GM23338 (cell line): ENCODE results near the gene PUM2. TPM values are rescaled to one million over a fixed set of nuclear protein-coding genes. Genes with fewer than 3 reads are reported as not detected.

Source experiments
- ATAC-seq: fragments of 200-7000 bp; cut with Tn5 transposase; 3 replicates; pipeline ENCODE4 v1.9.1; 2020
- DNase-seq: peaks from one replicate; pipeline ENCODE4 v3.0.0-alpha.2; 2015; ENCODE audit warnings: low spot score
- H2AFZ ChIP-seq: fragments of 200-600 bp; sonication (generic); 2 replicates; pipeline ENCODE4 v1.8.0; 2016; ENCODE audit warnings: antibody characterized with exemption, mild to moderate bottlenecking, moderate library complexity
- H3F3A ChIP-seq: fragments of 200-600 bp; sonication (generic); replicated peaks from 2 replicates; pipeline ENCODE4 v1.8.0; 2017; ENCODE audit warnings: antibody characterized with exemption, mixed run types, low read depth
- H3K27ac ChIP-seq: fragments of 200-600 bp; sonication (generic); 2 replicates; pipeline ENCODE4 v1.6.1; 2016; ENCODE audit warnings: low read depth
- H3K27me3 ChIP-seq: fragments of 200-600 bp; sonication (generic); 2 replicates; pipeline ENCODE4 v1.8.0; 2016; ENCODE audit warnings: mild to moderate bottlenecking, mixed run types, moderate library complexity; ENCODE audit not compliant: insufficient read depth
- H3K36me3 ChIP-seq: fragments of 200-600 bp; sonication (generic); 2 replicates; pipeline ENCODE4 v1.8.0; 2016; ENCODE audit warnings: mild to moderate bottlenecking; ENCODE audit not compliant: insufficient read depth
- H3K4me1 ChIP-seq: fragments of 200-600 bp; sonication (generic); 2 replicates; pipeline ENCODE4 v1.8.0; 2016; ENCODE audit warnings: mild to moderate bottlenecking, moderate library complexity; ENCODE audit not compliant: insufficient read depth
- H3K4me2 ChIP-seq: fragments of 200-600 bp; sonication (generic); 2 replicates; pipeline ENCODE4 v1.7.1; 2017; ENCODE audit warnings: mixed run types
- H3K4me3 ChIP-seq: fragments of 200-600 bp; sonication (generic); 2 replicates; pipeline ENCODE4 v1.6.1; 2016; ENCODE audit warnings: mixed run types
- H3K79me2 ChIP-seq: fragments of 200-600 bp; sonication (generic); replicated peaks from 2 replicates; pipeline ENCODE4 v1.8.0; 2017; ENCODE audit warnings: mild to moderate bottlenecking; ENCODE audit not compliant: insufficient read depth
- H3K9me2 ChIP-seq: fragments of 200-600 bp; sonication (generic); 2 replicates; pipeline ENCODE4 v1.8.0; 2017; ENCODE audit not compliant: insufficient read depth
- H4K20me1 ChIP-seq: fragments of 200-600 bp; sonication (generic); replicated peaks from 2 replicates; pipeline ENCODE4 v1.8.0; 2017; ENCODE audit warnings: mild to moderate bottlenecking; ENCODE audit not compliant: insufficient read depth
- H3K27ac Mint-ChIP-seq: 2 replicates; pipeline ENCODE4 v1.8.0; 2020; ENCODE audit warnings: inconsistent platforms, mild to moderate bottlenecking, moderate library complexity, mixed read lengths
- H3K27me3 Mint-ChIP-seq: 3 replicates; pipeline ENCODE4 v1.8.0; 2022; ENCODE audit warnings: low read depth, mild to moderate bottlenecking, moderate library complexity, mixed read lengths, inconsistent platforms; ENCODE audit not compliant: insufficient read depth, poor library complexity
- H3K36me3 Mint-ChIP-seq: 3 replicates; pipeline ENCODE4 v1.8.0; 2021; ENCODE audit warnings: low read depth, mild to moderate bottlenecking, inconsistent platforms, moderate library complexity, mixed read lengths
- H3K4me1 Mint-ChIP-seq: 3 replicates; pipeline ENCODE4 v1.8.0; 2020; ENCODE audit warnings: mild to moderate bottlenecking, inconsistent platforms, mixed read lengths
- H3K4me3 Mint-ChIP-seq: 3 replicates; pipeline ENCODE4 v1.8.0; 2021; ENCODE audit warnings: moderate library complexity, mild to moderate bottlenecking, inconsistent platforms, mixed read lengths
- H3K9me3 Mint-ChIP-seq: 3 replicates; pipeline ENCODE4 v1.8.0; 2020; ENCODE audit warnings: moderate library complexity, mild to moderate bottlenecking, inconsistent platforms, mixed read lengths
- CREB1 ChIP-seq: fragments of 250-450 bp; sonication (Bioruptor Pico); IDR thresholded peaks from 2 replicates; pipeline ENCODE4 v1.5.0; 2020; ENCODE audit warnings: low read depth, mild to moderate bottlenecking, moderate library complexity
- EZH2 ChIP-seq: fragments of 200-600 bp; sonication (generic); IDR thresholded peaks from one replicate; pipeline ENCODE4 v1.8.0; 2017; ENCODE audit warnings: antibody characterized with exemption, mild to moderate bottlenecking, low read depth; ENCODE audit not compliant: unreplicated experiment
- EZH2phosphoT487 ChIP-seq: fragments of 200-600 bp; sonication (generic); IDR thresholded peaks from one replicate; pipeline ENCODE4 v1.8.1; 2018; ENCODE audit warnings: antibody characterized with exemption; ENCODE audit not compliant: unreplicated experiment
- JUNB ChIP-seq: IDR thresholded peaks from one replicate; pipeline ENCODE4 v1.6.1; 2016; ENCODE audit warnings: antibody characterized with exemption; ENCODE audit not compliant: unreplicated experiment
- NANOG ChIP-seq: IDR thresholded peaks from 2 replicates; pipeline ENCODE4 v1.6.1; 2016; ENCODE audit warnings: antibody characterized with exemption, borderline replicate concordance
- POLR2AphosphoS5 ChIP-seq: IDR thresholded peaks from 2 replicates; pipeline ENCODE4 v1.6.1; 2016; ENCODE audit warnings: antibody characterized with exemption, low read depth
- STAT1 ChIP-seq: IDR thresholded peaks from one replicate; pipeline ENCODE4 v1.6.1; 2016; ENCODE audit warnings: antibody characterized with exemption; ENCODE audit not compliant: unreplicated experiment
- ZNF114 ChIP-seq: fragments of 250-450 bp; sonication (Bioruptor Pico); IDR thresholded peaks from 2 replicates; pipeline ENCODE4 v1.5.0; 2020; ENCODE audit warnings: mild to moderate bottlenecking, moderate library complexity
- ZNF331 ChIP-seq: fragments of 250-450 bp; sonication (Bioruptor Pico); IDR thresholded peaks from 2 replicates; pipeline ENCODE4 v1.5.0; 2020; ENCODE audit warnings: low read depth, mild to moderate bottlenecking, moderate library complexity
- polyA plus RNA-seq: library from polyadenylated mRNA; unstranded; fragments of >200 nt; fragmentation: Nextera tagmentation; extraction: Ambion mirVana; gene quantifications from 2 replicates; pipeline ENCODE4 v1.2.1, GENCODE V29; 2016
- total RNA-seq: library from RNA; depleted of rRNA; stranded (reverse); fragments of >200 nt; shearing (Covaris generic); gene quantifications from 2 replicates; pipeline ENCODE4 v1.2.3, GENCODE V29; 2014
- TF ChIP-seq, protein P1 (sequence below): IDR thresholded peaks from 2 replicates; pipeline ENCODE4 v1.6.1; 2016; ENCODE audit warnings: antibody characterized with exemption
- TF ChIP-seq, protein P2 (sequence below): IDR thresholded peaks from one replicate; pipeline ENCODE4 v1.6.1; 2018; ENCODE audit warnings: antibody characterized with exemption; ENCODE audit not compliant: unreplicated experiment
- TF ChIP-seq, protein P3 (sequence below), 2 experiments: fragments of 200-600 bp in 1 of 2; sonication (generic) in 1 of 2; conservative IDR thresholded peaks; 2 replicates each; pipeline versions ENCODE4 v1.5.1 to v1.6.1; 2016 to 2017; ENCODE audit warnings: antibody characterized with exemption in 2 of 2, low read depth in 2 of 2, mild to moderate bottlenecking in 2 of 2, moderate library complexity in 1 of 2
- TF ChIP-seq, protein P4 (sequence below): fragments of 250-450 bp; sonication (Bioruptor Pico); IDR thresholded peaks from 2 replicates; pipeline ENCODE4 v1.5.0; 2020; ENCODE audit warnings: mild to moderate bottlenecking, moderate library complexity

Gene PUM2
- total and polyA plus RNA-seq, 2 experiments from 2014 or later = 29.9 to 94.1 TPM

DNA sequence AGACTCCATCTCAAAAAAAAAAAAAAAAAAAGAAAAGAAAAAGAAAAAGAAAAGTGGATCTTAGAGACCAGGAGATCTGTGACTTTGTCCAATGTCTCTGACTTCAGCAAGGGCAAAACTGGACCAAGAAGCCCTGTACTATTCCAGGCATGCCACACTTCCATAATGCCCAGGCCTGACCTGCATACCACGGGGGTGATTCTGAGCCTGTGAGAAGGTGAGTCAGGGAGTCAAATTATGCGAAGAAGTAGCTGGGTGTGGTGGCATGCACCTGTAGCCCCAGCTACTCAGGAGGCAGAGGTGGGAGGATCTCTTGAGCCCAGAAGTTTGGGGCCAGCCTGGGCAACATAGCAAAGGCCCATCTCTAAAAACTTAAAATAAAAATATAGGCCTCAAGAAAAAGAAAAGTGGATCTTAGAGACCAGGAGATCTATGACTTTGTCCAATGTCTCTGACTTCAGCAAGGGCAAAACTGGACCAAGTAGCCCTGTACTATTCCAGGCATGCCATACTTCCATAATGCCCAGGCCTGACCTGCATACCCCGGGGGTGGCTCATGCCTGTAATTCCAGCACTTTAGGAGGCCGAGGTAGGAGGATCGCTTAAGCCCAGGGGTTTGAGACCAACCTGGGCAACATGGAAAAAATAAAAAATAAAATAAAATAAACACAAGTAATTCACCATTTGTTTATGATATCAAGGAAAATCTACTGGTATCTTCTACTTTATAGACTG is 12.2 kb upstream of the PUM2 start:
- Histone ChIP-seq H3K36me3 (no peaks in the 10 kb centered on the region), H3F3A (no peaks in the 10 kb centered on the region), H3K4me2 (no peak overlapping the region), H3K79me2 (no peaks in the 10 kb centered on the region), H3K9me2 (no peaks in the 10 kb centered on the region), H3K27ac (no peak overlapping the region), H2AFZ (no peak overlapping the region), H4K20me1 (no peaks in the 10 kb centered on the region), H3K27me3 (no peaks in the 10 kb centered on the region), H3K4me1 (no peaks in the 10 kb centered on the region), H3K4me3 (no peak overlapping the region)
- H3K4me1 Mint-ChIP-seq = no peaks in the 10 kb centered on the region; the same call in 2 of the 3 replicates
- no peak for DNase-seq
- H3K4me3 Mint-ChIP-seq = no peak overlapping the region
- no peaks in the 10 kb centered on the region for H3K27me3 Mint-ChIP-seq
- no peaks in the 10 kb centered on the region for H3K36me3 Mint-ChIP-seq
- TF ChIP-seq ZNF114 = no peak
- no peak for TF ChIP-seq JUNB
- no peak for TF ChIP-seq EZH2phosphoT487
- TF ChIP-seq CREB1 = no peak
- TF ChIP-seq POLR2AphosphoS5 = no peak
- no peak for TF ChIP-seq EZH2
- TF ChIP-seq, protein P1, sequence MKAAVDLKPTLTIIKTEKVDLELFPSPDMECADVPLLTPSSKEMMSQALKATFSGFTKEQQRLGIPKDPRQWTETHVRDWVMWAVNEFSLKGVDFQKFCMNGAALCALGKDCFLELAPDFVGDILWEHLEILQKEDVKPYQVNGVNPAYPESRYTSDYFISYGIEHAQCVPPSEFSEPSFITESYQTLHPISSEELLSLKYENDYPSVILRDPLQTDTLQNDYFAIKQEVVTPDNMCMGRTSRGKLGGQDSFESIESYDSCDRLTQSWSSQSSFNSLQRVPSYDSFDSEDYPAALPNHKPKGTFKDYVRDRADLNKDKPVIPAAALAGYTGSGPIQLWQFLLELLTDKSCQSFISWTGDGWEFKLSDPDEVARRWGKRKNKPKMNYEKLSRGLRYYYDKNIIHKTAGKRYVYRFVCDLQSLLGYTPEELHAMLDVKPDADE = no peak
- TF ChIP-seq, protein P2, sequence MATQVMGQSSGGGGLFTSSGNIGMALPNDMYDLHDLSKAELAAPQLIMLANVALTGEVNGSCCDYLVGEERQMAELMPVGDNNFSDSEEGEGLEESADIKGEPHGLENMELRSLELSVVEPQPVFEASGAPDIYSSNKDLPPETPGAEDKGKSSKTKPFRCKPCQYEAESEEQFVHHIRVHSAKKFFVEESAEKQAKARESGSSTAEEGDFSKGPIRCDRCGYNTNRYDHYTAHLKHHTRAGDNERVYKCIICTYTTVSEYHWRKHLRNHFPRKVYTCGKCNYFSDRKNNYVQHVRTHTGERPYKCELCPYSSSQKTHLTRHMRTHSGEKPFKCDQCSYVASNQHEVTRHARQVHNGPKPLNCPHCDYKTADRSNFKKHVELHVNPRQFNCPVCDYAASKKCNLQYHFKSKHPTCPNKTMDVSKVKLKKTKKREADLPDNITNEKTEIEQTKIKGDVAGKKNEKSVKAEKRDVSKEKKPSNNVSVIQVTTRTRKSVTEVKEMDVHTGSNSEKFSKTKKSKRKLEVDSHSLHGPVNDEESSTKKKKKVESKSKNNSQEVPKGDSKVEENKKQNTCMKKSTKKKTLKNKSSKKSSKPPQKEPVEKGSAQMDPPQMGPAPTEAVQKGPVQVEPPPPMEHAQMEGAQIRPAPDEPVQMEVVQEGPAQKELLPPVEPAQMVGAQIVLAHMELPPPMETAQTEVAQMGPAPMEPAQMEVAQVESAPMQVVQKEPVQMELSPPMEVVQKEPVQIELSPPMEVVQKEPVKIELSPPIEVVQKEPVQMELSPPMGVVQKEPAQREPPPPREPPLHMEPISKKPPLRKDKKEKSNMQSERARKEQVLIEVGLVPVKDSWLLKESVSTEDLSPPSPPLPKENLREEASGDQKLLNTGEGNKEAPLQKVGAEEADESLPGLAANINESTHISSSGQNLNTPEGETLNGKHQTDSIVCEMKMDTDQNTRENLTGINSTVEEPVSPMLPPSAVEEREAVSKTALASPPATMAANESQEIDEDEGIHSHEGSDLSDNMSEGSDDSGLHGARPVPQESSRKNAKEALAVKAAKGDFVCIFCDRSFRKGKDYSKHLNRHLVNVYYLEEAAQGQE = no peak
- TF ChIP-seq, protein P3, sequence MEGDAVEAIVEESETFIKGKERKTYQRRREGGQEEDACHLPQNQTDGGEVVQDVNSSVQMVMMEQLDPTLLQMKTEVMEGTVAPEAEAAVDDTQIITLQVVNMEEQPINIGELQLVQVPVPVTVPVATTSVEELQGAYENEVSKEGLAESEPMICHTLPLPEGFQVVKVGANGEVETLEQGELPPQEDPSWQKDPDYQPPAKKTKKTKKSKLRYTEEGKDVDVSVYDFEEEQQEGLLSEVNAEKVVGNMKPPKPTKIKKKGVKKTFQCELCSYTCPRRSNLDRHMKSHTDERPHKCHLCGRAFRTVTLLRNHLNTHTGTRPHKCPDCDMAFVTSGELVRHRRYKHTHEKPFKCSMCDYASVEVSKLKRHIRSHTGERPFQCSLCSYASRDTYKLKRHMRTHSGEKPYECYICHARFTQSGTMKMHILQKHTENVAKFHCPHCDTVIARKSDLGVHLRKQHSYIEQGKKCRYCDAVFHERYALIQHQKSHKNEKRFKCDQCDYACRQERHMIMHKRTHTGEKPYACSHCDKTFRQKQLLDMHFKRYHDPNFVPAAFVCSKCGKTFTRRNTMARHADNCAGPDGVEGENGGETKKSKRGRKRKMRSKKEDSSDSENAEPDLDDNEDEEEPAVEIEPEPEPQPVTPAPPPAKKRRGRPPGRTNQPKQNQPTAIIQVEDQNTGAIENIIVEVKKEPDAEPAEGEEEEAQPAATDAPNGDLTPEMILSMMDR (conservative IDR thresholded peaks at IDR 0.05; ENCODE audit: low read depth in 2 of 2) = no peak
- TF ChIP-seq, protein P4, sequence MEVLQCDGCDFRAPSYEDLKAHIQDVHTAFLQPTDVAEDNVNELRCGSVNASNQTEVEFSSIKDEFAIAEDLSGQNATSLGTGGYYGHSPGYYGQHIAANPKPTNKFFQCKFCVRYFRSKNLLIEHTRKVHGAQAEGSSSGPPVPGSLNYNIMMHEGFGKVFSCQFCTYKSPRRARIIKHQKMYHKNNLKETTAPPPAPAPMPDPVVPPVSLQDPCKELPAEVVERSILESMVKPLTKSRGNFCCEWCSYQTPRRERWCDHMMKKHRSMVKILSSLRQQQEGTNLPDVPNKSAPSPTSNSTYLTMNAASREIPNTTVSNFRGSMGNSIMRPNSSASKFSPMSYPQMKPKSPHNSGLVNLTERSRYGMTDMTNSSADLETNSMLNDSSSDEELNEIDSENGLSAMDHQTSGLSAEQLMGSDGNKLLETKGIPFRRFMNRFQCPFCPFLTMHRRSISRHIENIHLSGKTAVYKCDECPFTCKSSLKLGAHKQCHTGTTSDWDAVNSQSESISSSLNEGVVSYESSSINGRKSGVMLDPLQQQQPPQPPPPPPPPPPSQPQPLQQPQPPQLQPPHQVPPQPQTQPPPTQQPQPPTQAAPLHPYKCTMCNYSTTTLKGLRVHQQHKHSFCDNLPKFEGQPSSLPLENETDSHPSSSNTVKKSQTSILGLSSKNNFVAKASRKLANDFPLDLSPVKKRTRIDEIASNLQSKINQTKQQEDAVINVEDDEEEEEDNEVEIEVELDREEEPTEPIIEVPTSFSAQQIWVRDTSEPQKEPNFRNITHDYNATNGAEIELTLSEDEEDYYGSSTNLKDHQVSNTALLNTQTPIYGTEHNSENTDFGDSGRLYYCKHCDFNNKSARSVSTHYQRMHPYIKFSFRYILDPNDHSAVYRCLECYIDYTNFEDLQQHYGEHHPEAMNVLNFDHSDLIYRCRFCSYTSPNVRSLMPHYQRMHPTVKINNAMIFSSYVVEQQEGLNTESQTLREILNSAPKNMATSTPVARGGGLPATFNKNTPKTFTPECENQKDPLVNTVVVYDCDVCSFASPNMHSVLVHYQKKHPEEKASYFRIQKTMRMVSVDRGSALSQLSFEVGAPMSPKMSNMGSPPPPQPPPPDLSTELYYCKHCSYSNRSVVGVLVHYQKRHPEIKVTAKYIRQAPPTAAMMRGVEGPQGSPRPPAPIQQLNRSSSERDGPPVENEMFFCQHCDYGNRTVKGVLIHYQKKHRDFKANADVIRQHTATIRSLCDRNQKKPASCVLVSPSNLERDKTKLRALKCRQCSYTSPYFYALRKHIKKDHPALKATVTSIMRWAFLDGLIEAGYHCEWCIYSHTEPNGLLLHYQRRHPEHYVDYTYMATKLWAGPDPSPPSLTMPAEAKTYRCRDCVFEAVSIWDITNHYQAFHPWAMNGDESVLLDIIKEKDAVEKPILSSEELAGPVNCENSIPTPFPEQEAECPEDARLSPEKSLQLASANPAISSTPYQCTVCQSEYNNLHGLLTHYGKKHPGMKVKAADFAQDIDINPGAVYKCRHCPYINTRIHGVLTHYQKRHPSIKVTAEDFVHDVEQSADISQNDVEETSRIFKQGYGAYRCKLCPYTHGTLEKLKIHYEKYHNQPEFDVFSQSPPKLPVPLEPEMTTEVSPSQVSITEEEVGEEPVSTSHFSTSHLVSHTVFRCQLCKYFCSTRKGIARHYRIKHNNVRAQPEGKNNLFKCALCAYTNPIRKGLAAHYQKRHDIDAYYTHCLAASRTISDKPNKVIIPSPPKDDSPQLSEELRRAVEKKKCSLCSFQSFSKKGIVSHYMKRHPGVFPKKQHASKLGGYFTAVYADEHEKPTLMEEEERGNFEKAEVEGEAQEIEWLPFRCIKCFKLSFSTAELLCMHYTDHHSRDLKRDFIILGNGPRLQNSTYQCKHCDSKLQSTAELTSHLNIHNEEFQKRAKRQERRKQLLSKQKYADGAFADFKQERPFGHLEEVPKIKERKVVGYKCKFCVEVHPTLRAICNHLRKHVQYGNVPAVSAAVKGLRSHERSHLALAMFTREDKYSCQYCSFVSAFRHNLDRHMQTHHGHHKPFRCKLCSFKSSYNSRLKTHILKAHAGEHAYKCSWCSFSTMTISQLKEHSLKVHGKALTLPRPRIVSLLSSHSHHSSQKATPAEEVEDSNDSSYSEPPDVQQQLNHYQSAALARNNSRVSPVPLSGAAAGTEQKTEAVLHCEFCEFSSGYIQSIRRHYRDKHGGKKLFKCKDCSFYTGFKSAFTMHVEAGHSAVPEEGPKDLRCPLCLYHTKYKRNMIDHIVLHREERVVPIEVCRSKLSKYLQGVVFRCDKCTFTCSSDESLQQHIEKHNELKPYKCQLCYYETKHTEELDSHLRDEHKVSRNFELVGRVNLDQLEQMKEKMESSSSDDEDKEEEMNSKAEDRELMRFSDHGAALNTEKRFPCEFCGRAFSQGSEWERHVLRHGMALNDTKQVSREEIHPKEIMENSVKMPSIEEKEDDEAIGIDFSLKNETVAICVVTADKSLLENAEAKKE (CRISPR knock-in tag) = no peak
- TF ChIP-seq NANOG = no peak
- TF ChIP-seq ZNF331 (CRISPR knock-in tag) = no peak
- TF ChIP-seq STAT1 = no peak
- peaks cover 13% of the 10 kb centered on the region; the same call in 2 of the 3 replicates for H3K9me3 Mint-ChIP-seq
- no peak for ATAC-seq
- no peak overlapping the region for H3K27ac Mint-ChIP-seq
